SIG-M5 treated with dmso at 0.1 percent for 504 hours (cell line): Measurements from ENCODE around the gene TJP2.
"Not testable (repeated sequence)": the region's sequence is repeated elsewhere in the genome, so short reads cannot be mapped to it uniquely, and the experiment has no call there.

Source experiments
- DNase-seq: peaks from one replicate; lab custom pipeline; 2025; ENCODE audit not compliant: unreplicated experiment; lab: John Stamatoyannopoulos, UW

TJP2 gene

DNA sequence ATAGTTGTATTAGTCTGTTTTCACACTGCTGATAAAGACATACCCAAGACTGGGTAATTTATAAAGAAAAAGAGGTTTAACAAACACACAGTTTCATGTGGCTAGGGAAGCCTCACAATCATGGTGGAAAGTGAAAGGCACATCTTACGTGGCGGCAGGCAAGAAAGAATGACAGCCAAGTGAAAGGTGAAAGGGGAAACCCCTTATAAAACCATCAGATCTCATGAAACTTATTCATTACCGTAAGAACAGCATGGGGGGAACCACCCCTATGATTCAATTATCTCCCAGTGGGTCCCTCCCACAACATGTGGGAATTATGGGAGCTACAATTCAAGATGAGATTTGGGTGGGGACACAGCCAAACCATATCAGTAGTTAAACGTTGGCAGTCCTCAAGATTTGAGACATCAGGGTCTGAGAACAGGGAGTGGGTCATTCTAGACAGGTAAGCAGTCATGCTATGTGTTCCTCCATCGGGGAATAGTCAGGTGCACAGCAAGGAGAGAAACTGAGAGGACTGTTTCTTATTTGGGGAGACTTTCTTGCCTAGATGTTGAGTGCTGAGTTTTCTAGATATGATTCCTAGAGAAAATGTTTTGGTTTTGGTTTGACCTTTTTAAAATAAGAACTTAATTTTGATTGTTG lies 105.1 kb downstream of the TJP2 start:
- DNase-seq, result no peak

- no peak for DNase-seq
These were observed 105.7 kb downstream of the TJP2 start for GRCh38 chr9:69279733-69280132.

DNA sequence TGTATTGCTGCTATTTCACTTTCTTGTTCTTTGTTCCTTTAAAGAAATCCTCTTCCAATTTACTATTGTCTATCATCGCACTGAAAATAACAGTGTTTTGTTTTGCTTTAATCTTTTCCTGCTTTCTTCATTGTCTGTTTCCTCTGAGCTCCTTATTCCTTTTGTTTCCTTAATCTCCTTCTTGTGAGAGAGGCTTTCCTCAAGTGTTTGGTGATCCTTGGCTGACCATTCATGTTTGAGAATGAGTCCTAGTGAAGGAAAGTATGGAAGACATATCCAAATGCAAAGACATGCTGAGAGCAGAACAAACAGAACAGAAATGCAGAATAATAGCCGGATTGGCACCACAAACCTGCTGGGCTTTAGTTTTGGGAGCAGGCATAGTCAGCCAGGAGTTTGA lies 108.9 kb downstream of the TJP2 start:
- no peak for DNase-seq

DNA sequence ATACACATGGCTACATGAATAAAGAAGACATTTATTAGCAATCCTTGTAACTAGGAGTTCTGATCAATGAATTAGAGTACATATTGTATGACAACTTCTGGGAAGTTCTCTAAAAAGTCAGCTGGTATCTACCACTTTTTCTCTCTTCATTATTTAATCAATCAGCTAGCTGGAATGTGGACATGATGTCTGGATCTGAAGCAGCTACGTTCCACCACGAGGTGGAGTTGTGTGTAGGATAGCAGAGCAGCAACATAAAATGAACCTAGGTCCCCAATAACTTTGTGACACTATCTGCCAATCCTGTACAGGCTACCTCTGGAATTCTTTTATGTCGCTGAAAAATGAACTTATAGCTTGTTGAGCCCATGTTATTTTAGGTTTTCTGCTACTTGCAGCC lies 118.0 kb downstream of the TJP2 start:
- DNase-seq, result no peak

GRCh38 chr9:69293156-69293555 lies 119.1 kb downstream of the TJP2 start:
- no peak for DNase-seq

GRCh38 chr9:69295872-69296552 lies 121.9 kb downstream of the TJP2 start:
- DNase-seq, result no peak

DNA sequence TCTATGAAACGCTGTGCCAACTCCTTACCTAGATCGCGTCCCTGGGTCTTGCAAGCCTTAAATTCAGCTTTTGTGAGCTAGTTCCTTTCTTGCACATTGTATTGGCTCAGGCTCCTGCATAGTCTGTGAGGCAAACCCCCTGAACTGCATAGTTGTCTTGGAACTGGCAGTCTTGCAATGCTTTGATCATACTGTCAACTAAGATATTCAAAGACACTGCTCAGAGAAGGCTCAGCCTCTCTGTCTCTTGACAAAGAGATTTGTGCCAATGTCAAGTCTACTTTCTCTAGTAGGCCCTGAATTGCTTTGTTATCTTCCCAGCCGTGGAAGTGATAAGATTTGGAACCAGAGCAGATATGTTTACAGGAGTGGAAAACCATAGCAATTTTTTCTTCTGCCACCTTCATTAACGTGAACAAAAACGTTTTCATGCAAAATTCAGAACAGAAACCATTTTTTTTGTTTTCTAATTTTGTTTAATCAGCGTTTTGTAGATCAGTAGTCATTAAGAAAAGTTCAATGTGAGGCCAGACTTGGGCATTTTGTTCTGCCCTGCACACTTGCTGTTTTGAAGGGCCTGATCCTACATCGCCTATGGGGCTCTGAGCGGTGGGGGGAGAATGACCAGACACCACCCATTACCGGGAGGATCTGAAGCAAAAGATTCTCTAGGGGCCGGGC lies 123.4 kb downstream of the TJP2 start:
- DNase-seq, result no peak

- DNase-seq, result no peak
These were observed 125.2 kb downstream of the TJP2 start for GRCh38 chr9:69299315-69299714.

DNA sequence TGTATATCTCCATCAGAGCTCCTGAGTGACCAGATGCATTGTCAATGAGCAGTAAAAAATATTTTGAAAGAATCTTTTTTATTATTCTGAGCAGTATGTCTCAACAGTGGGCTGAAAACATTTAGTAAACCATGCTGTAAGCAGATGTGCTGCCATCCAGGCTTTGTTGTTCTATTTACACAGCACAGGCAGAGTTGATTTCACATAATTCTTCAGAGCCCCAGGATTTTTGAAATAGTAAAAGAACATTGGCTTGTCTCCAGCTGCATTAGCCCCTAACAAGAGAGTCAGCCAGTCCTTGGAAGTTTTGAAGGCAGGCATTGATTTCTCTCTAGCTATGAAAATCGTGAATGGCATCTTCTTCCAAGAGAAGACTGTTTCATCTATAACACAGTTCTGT lies 125.7 kb downstream of the TJP2 start:
- no peak for DNase-seq

DNA sequence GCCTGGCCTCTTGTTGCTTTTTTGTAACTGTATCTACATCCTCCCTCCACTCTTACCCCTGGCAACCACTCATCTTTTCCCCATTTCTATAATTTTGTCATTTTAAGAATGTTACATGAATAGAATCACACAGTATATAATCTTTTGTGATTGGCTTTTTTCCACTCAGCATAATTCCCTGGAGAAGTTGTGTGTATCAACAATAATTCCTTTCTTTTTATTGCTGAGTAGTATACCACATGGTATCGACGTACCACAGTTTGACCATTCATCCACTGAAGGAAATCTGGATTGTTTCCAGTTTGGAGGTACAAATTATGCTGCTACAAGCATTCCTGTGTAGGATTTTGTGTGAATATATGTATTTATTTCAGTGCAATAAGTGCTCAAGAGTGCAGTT lies 129.3 kb downstream of the TJP2 start:
- DNase-seq, result no peak

DNA sequence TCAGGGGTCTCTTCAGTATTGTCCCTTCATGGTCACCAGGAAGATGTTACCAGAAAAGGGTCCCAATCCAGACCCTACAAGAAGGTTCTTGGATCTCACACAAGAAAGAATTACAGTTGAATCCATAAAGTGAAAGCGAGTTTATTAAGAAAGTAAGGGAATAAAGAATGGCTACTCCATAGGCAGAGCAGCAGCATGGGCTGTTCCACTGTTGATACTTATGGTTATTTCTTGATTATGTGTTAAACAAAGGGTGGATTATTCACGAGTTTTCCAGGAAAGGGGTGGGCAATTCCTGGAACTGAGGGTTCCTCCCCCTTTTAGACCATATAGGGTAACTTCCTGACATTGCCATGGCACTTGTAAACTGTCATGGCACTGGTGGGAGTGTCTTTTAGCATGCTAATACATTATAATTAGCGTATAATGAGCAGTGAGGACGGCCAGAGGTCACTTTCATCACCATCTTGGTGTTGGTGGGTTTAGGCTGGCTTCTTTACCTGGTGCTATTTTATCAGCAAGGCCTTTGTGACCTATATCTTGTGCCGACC lies 132.9 kb downstream of the TJP2 start:
- DNase-seq, result not testable (repeated sequence)

GRCh38 chr9:69307446-69308205 lies 133.5 kb downstream of the TJP2 start:
- DNase-seq, result no peak

- DNase-seq, result no peak
These were observed 134.3 kb downstream of the TJP2 start for GRCh38 chr9:69308206-69308931.

DNA sequence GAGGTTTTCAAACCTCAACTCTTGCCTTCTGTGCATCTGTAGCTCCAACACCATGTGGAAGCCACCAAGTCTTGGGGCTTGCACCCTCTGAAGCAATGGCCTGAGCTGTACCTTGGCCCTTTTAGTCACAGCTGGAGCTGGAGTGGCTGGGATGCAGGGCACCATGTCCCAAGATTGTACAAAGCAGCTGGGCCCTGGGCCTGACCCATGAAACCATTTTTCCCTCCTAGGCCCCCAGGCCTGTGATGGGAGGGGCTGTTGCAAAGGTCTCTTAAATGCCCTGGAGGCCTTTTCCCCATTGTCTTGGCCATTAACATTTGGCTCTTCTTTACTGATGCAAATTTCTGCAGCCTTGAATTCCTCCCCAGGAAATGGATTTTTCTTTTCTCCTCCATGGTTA lies 139.1 kb downstream of the TJP2 start:
- no peak for DNase-seq

- no peak for DNase-seq
These were observed 140.5 kb downstream of the TJP2 start for GRCh38 chr9:69314547-69314946.

DNA sequence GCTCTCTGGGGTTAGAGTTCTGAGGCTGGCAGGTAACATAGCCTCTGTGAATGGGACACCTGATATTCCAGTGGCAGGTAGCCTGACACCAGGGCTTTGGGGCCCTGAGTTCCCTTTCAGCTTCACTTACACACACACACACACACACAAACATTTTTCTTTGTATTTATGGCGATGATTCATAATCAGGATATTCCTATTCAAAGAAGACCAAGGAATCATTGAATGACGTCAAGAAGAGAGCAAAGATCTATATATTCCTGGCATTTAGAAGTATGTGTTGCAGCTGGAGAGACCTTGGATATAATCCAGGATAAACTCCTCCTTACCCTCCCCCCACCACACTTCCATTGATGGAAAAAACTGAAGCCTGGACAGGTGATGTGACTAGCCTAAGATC lies 143.0 kb downstream of the TJP2 start:
- DNase-seq, result no peak

DNA sequence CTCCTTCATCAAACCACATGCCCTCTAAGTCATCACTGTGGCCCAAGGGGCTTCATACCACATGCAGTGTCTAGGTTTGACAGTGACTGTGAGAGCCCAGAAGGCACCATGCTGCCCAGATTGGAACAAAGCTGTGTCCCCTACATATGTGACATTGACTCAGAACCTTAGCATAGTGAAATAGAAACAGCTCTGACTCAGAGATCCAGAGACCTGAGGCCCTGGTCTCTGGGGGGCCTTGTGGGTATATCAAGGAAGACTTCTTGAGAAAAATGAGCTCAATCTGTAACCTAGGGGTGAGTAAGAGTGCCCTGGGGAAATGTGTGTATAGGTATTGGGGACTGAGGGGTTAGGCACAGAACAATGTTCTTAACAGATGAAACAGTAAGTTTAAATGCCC lies 143.8 kb downstream of the TJP2 start:
- no peak for DNase-seq

DNA sequence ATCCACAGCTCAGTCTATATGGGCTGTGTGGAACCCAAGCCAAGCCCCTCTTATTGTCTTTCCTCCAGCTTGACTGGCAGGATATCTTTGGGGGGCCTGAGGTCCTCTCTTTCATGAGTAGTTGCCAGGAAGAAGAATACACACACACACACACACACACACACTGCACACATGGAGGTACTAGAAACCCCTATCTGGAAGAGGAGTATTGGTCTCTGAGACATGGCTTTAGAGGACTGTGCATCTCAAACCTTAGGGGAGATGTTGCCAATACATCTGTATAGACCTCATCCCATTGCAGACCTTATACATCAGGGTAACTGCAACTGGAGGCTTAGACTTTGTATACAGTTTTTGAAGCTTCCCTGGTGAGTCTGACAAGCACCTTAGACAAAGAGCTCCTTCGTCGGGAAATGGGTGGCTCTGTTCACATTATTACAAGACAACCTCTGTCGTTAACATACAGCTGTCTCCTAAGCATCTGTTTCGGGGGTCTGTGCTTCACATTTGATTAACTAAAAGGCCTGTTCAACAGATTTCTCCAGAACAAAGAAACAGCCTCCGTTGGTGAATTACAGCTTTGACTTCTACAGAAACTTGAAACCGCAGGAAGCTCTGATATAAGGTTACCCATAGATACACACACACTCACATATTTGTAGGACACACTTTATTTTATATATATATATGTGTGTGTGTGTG lies 145.4 kb downstream of the TJP2 start:
- DNase-seq, result no peak

DNA sequence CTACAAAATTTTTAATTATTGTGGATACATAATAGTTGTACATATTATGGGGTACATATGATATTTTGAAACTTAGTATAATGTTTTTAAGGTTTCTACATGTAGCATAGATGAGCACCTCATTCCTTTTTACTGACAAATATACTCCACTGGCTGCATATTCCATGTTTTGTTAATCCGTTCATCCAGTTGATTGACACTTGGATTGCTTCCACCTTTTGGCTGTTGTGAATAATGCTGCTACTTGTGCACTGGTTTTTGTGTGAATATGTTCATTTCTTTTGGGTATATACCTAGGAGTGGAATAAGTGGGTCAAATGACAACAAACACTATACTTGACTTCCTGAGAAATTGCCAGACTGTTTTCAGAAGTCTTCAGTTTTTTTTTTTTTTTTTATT lies 148.2 kb downstream of the TJP2 start:
- no peak for DNase-seq

DNA sequence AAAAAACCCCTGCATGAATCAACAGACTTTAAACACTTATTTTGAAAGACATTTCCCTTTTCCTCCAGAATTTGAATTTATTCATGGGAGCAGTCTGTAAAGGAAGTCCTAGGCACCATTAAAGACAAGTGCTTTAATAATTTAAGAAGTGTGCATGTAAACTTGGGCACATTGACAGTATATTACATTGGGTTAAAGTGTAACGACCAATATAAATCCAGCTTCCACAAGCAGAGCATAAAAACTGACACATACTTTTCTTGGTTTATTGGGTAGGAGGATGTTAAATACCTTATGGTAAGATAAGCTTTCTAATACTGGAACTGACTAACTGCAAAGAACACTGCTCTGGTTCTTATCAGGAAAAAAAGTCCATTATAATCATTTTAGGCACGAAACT lies 149.8 kb downstream of the TJP2 start:
- DNase-seq, result no peak
